Brain pericyte (primary cell): ENCODE data around the gene SRSF5.
"Not testable (repeated sequence)": the region's sequence is repeated elsewhere in the genome, so short reads cannot be mapped to it uniquely, and the experiment has no call there.

Experiments used
- DNase-seq: peaks from one replicate; pipeline ENCODE4 v3.0.0-alpha.2; 2012; ENCODE audit warnings: low read depth, low spot score

The SRSF5 gene

GRCh38 chr14:69766984-69767368 is at the start of gene SRSF5:
Gene SRSF5, plus strand, starts transcription at chr14:69767142. Its CDS starts 1,015 bp downstream, at chr14:69768157.
- peak; percentile 93 for DNase-seq

GRCh38 chr14:69718614-69719013 is 48.3 kb upstream of the SRSF5 start:
- DNase-seq = not testable (repeated sequence)

GRCh38 chr14:69719501-69719951 is 47.4 kb upstream of the SRSF5 start:
- DNase-seq = no peak

GRCh38 chr14:69720912-69721311 is 46.0 kb upstream of the SRSF5 start:
- DNase-seq = no peak

- no peak for DNase-seq
These were observed 40.0 kb upstream of the SRSF5 start for GRCh38 chr14:69726761-69727511.

- no peak for DNase-seq
These were observed 39.1 kb upstream of the SRSF5 start for GRCh38 chr14:69727860-69728259.

GRCh38 chr14:69731919-69732598 is 34.9 kb upstream of the SRSF5 start:
- not testable (repeated sequence) for DNase-seq

GRCh38 chr14:69736405-69736804 is 30.5 kb upstream of the SRSF5 start:
- DNase-seq = not testable (repeated sequence)

- no peak for DNase-seq
These were observed 25.9 kb upstream of the SRSF5 start for GRCh38 chr14:69741055-69741454.

- no peak for DNase-seq
These were observed 17.0 kb upstream of the SRSF5 start for GRCh38 chr14:69749956-69750355.

GRCh38 chr14:69750495-69750894 is 16.4 kb upstream of the SRSF5 start:
- no peak for DNase-seq

GRCh38 chr14:69752773-69753172 is 14.2 kb upstream of the SRSF5 start:
- DNase-seq = no peak

GRCh38 chr14:69753860-69754259 is 13.1 kb upstream of the SRSF5 start:
- DNase-seq = no peak

GRCh38 chr14:69754487-69754886 is 12.5 kb upstream of the SRSF5 start:
- DNase-seq = no peak

GRCh38 chr14:69755296-69755695 is 11.6 kb upstream of the SRSF5 start:
- no peak for DNase-seq

GRCh38 chr14:69755784-69756183 is 11.2 kb upstream of the SRSF5 start:
- no peak for DNase-seq

GRCh38 chr14:69756298-69756697 is 10.6 kb upstream of the SRSF5 start:
- no peak for DNase-seq

- DNase-seq = no peak
These were observed 6.1 kb upstream of the SRSF5 start for GRCh38 chr14:69760810-69761209.

- no peak for DNase-seq
These were observed 3.0 kb upstream of the SRSF5 start for GRCh38 chr14:69763761-69764510.

GRCh38 chr14:69767369-69767999 is 542 bp downstream of the SRSF5 start:
- DNase-seq = peak; percentile 74

GRCh38 chr14:69768873-69769272 is 1.9 kb downstream of the SRSF5 start:
- DNase-seq = no peak

- no peak for DNase-seq
These were observed 2.7 kb downstream of the SRSF5 start for GRCh38 chr14:69769623-69770022.
